ENCODE data around the gene SH3BP4. TPM values are rescaled to one million over a fixed set of nuclear protein-coding genes. Genes with fewer than 3 reads are reported as not detected.
A peak's percentile ranks its signal among the peaks of the same experiment; 100 is the strongest.

SH3BP4 gene
- total and polyA plus RNA-seq, 2 of the 13 experiments (the other 11 are each of a cell fraction or from before 2014, with no cell fraction given) = 34.6 to 99.1 TPM

- intact Hi-C loops (cut with micrococcal nuclease; ENCODE audit: unreplicated experiment) (loop anchor here (2.0 kb wide), 3 partner anchors 21 to 405 kb away; no protein-coding TSS in a partner anchor), in situ Hi-C loops (cut with HindIII; ENCODE audit: extremely low pct_ligation_motif_present, low pct_unique_long_range_greater_than_20kb) (no loop called here)
- peaks cover 4 to 28% of the 10 kb centered on the region in 2 experiments for H3K36me3 ChIP-seq (replicated peaks in 1 of 2; ENCODE audit: control insufficient read depth in 1 of 2, insufficient read depth in 2 of 2, low read length in 2 of 2)
- ATAC-seq = no peak
- H4K20me1 ChIP-seq (ENCODE audit: insufficient read depth, low read length) = peaks cover 70% of the 10 kb centered on the region
- BruUV-seq (replicated peaks) = no TSS peak
- no peak overlapping the region for H3K27ac ChIP-seq (ENCODE audit: extremely low read length, insufficient read depth, low read length)
- ChIA-PET POLR2A (interaction anchor here (0.7 to 8.7 kb wide), 9 partner anchors 21 to 280 kb away, joined by 3 to 53 read pairs (median 5); no protein-coding TSS in a partner anchor), CTCF (ENCODE audit: low intra/inter-chr PET ratio, low total read pairs) (no interaction called here)
- peaks cover 89% of the 10 kb centered on the region for H3K79me2 ChIP-seq (ENCODE audit: insufficient read depth, low read length)
- H3K4me3 ChIP-seq (replicated peaks in 1 of 3; ENCODE audit: insufficient read depth in 1 of 3, low read depth in 2 of 3, low read length in 3 of 3) = no peak overlapping the region
- H3K9ac ChIP-seq (ENCODE audit: insufficient read depth, low read depth, low read length) = no peak overlapping the region
- no peaks in the 10 kb centered on the region; a peak in 1 of 5 replicates for H3K27me3 ChIP-seq (ENCODE audit: control insufficient read depth in 1 of 2, insufficient read depth in 2 of 2, low read length in 2 of 2)
- no peak overlapping the region for H2AFZ ChIP-seq (ENCODE audit: low read length)
- peak overlapping the region; percentile 92; the same call in 1 of the 2 replicates for H3K4me2 ChIP-seq (ENCODE audit: low read depth, low read length)
- WGBS (ENCODE audit: low lambda C conversion rate) = 96% methylated on average over 10 of the region's 10 CpGs
- no peak for TF ChIP-seq ISL2 (CRISPR knock-in tag; IDR thresholded peaks at IDR 0.05)
- peak; percentile 64 for TF ChIP-seq RBM22 (optimal IDR thresholded peaks at IDR 0.05; ENCODE audit: low read length)
- TF ChIP-seq, protein P1, sequence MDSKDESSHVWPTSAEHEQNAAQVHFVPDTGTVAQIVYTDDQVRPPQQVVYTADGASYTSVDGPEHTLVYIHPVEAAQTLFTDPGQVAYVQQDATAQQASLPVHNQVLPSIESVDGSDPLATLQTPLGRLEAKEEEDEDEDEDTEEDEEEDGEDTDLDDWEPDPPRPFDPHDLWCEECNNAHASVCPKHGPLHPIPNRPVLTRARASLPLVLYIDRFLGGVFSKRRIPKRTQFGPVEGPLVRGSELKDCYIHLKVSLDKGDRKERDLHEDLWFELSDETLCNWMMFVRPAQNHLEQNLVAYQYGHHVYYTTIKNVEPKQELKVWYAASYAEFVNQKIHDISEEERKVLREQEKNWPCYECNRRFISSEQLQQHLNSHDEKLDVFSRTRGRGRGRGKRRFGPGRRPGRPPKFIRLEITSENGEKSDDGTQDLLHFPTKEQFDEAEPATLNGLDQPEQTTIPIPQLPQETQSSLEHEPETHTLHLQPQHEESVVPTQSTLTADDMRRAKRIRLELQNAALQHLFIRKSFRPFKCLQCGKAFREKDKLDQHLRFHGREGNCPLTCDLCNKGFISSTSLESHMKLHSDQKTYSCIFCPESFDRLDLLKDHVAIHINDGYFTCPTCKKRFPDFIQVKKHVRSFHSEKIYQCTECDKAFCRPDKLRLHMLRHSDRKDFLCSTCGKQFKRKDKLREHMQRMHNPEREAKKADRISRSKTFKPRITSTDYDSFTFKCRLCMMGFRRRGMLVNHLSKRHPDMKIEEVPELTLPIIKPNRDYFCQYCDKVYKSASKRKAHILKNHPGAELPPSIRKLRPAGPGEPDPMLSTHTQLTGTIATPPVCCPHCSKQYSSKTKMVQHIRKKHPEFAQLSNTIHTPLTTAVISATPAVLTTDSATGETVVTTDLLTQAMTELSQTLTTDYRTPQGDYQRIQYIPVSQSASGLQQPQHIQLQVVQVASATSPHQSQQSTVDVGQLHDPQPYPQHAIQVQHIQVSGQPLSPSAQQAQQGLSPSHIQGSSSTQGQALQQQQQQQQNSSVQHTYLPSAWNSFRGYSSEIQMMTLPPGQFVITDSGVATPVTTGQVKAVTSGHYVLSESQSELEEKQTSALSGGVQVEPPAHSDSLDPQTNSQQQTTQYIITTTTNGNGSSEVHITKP (CRISPR knock-in tag; IDR thresholded peaks at IDR 0.05; ENCODE audit: low read depth) = no peak
- TF ChIP-seq RBFOX2 (IDR thresholded peaks at IDR 0.05; ENCODE audit: low read depth, low read length) = peak; percentile 62
- H3K4me1 ChIP-seq (ENCODE audit: insufficient read depth, low read length) = peaks cover 81% of the 10 kb centered on the region
- no peaks in the 10 kb centered on the region for H3K9me3 ChIP-seq (ENCODE audit: low read length)
- FAIRE-seq = no peak
- DNase-seq (ENCODE audit: low spot score) = no peak
Measured at GRCh38 chr2:234955971-234956509, 4.2 kb downstream of the SH3BP4 start.

All from HepG2 (cell line).